ENCODE measurements around the gene RAI1.

Gene RAI1

DNA sequence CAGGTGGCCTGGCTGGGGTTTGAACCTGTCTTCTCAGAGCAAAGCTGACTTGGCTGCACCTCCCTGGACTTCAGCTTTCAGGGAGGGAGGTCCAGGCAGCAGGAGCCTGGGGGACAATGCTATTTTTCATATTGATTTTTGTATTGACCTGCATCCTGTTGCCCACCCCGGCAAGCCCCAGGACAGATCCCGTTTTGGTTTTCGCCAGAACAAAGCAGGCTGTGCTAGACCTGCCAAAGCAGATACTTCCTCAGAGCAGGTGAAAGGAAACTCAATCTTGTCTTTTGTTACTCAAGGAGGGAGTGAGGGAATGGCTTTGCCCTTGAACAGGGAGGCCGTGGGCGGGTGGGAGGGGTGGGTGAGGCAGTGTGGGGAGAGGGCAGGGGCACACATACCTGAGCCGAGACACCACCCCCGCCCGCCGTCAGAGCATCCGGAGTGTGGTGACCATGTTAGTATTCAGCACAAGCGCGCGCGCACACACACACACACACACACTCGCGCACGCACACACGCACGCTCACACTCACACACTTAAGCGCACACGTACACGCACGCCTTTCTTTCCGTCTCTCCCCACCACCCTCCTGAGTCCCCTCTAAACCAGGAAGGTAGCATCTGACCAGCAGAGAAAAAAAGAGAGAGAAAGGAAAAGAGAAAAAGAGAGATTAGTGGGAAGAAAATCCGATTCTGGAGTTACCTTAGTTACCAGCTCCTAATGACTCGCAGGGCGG lies 59.5 kb downstream of the RAI1 start:
- no peaks in the 10 kb centered on the region for H3K9me3 ChIP-seq (ENCODE audit: control insufficient read depth, low read length)
- H3K4me3 ChIP-seq (ENCODE audit: low read depth, low read length), result no peak overlapping the region
- H3K36me3 ChIP-seq (ENCODE audit: control insufficient read depth, insufficient read depth, low read length), result no peaks in the 10 kb centered on the region
- peaks cover 84% of the 10 kb centered on the region for H3K79me2 ChIP-seq
- H3K9ac ChIP-seq, result no peak overlapping the region
- TF ChIP-seq, protein P1, sequence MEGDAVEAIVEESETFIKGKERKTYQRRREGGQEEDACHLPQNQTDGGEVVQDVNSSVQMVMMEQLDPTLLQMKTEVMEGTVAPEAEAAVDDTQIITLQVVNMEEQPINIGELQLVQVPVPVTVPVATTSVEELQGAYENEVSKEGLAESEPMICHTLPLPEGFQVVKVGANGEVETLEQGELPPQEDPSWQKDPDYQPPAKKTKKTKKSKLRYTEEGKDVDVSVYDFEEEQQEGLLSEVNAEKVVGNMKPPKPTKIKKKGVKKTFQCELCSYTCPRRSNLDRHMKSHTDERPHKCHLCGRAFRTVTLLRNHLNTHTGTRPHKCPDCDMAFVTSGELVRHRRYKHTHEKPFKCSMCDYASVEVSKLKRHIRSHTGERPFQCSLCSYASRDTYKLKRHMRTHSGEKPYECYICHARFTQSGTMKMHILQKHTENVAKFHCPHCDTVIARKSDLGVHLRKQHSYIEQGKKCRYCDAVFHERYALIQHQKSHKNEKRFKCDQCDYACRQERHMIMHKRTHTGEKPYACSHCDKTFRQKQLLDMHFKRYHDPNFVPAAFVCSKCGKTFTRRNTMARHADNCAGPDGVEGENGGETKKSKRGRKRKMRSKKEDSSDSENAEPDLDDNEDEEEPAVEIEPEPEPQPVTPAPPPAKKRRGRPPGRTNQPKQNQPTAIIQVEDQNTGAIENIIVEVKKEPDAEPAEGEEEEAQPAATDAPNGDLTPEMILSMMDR (IDR thresholded peaks at IDR 0.05), result no peak
- H3K27me3 ChIP-seq (ENCODE audit: control insufficient read depth, insufficient read depth, low read length), result no peaks in the 10 kb centered on the region
- H3K4me1 ChIP-seq, result peaks cover 32% of the 10 kb centered on the region
- H2AFZ ChIP-seq, result no peak overlapping the region
- H3K4me2 ChIP-seq (ENCODE audit: low read length), result no peak overlapping the region
- no peak overlapping the region for H3K27ac ChIP-seq

DNA sequence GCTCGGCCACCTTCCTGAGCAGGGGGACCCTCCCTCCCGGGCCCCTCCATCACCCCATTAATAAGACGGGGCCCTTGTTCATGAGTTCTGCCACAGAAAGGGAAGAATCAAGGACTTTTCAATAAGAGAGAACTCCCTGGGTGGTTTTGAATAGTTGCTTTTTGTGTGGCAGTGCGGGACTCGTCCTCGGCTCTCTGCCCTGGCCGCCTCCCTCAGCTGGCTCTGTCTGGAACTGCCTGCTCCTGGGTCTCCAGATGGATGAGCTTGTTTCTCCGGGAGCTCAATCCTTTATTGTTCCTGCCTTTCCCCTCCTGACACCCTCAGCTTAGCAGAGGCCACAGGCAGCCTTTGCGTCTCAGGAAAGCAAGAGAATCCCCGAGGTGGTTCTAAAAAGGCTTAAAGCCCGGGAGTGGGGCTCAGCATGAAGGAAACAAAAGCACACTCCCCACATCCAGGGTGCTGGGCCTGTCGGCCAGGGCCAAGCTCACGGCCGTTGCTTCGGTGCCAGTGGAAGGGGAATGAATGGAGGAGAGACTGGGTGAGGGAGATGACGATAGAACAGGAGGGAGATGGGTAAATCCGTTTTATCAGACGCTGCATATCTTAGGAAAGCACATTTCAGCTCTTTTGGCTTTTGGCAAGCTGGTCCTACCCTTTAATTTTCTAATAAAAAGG lies 60.2 kb downstream of the RAI1 start:
- Histone ChIP-seq H3K27ac (no peak overlapping the region), H3K4me3 (ENCODE audit: low read depth, low read length) (no peak overlapping the region), H3K9ac (no peak overlapping the region), H2AFZ (no peak overlapping the region), H3K27me3 (ENCODE audit: control insufficient read depth, insufficient read depth, low read length) (no peaks in the 10 kb centered on the region), H3K79me2 (peaks cover 77% of the 10 kb centered on the region), H3K9me3 (ENCODE audit: control insufficient read depth, low read length) (no peaks in the 10 kb centered on the region), H3K4me2 (ENCODE audit: low read length) (no peak overlapping the region), H3K4me1 (peaks cover 32% of the 10 kb centered on the region), H3K36me3 (ENCODE audit: control insufficient read depth, insufficient read depth, low read length) (no peaks in the 10 kb centered on the region)
- TF ChIP-seq, protein P1 (IDR thresholded peaks at IDR 0.05), result no peak

DNA sequence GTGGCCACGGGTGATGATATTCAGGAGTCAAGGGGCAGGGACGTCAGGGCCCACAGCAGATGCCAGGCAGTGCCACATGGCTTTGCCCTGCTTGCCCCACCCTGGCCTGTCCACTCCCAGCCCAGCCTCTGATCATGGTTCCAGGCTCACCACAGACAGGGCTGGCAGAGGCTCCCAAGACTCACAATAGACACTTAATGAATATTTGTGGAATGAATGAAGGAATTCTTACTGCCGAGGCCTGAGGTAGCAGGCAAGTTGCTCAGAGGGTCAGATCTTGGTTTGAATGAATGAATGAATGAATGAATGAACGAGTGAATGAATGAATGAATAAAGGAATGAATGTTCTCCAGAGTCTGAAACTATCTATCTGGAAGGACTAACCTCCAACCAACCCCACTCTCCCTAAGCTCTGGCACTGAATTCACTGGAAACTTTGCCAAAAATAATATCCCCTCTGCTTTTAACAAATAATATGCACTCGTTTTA lies 60.9 kb downstream of the RAI1 start:
- Histone ChIP-seq H3K27ac (no peak overlapping the region), H3K27me3 (ENCODE audit: control insufficient read depth, insufficient read depth, low read length) (no peaks in the 10 kb centered on the region), H3K79me2 (peaks cover 74% of the 10 kb centered on the region), H3K4me2 (ENCODE audit: low read length) (no peak overlapping the region), H3K9ac (no peak overlapping the region), H2AFZ (no peak overlapping the region), H3K36me3 (ENCODE audit: control insufficient read depth, insufficient read depth, low read length) (no peaks in the 10 kb centered on the region), H3K4me3 (ENCODE audit: low read depth, low read length) (no peak overlapping the region), H3K9me3 (ENCODE audit: control insufficient read depth, low read length) (no peaks in the 10 kb centered on the region), H3K4me1 (peaks cover 32% of the 10 kb centered on the region)
- TF ChIP-seq, protein P1 (IDR thresholded peaks at IDR 0.05), result no peak

DNA sequence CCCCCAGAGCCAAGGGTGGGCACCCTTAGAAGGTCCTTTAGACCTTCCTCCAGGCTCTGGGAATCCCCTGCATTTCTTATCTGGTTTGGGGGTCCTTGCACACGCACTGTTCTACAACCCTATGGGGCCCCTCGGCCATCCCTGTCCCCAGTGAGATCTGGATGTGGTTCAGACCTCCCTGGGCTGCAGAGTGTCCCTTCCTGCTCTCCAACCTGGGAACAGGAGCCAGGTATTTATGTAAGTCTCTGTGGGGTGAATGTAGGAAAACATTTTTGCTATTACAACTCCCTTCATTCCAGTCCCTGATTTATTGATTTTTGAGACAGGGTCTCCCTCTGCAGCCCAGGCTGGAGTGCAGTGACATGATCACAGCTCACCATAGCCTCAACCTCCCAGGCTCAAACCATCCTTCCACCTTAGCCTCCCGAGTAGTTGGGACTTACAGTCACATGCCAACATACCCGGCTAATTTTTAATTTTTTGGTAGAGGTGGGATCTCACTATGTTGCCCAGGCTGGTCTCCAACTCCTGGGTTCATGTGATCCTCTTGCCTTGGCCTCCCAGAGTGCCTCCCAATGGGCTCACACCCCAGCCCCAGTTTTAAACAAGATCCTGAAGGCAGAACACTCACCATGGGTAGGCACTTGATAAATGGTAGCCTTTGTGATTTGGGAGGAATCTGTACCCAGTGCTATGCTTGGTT lies 61.6 kb downstream of the RAI1 start:
- Histone ChIP-seq H3K27ac (no peak overlapping the region), H3K9ac (no peak overlapping the region), H3K27me3 (ENCODE audit: control insufficient read depth, insufficient read depth, low read length) (no peaks in the 10 kb centered on the region), H3K79me2 (peaks cover 68% of the 10 kb centered on the region), H3K36me3 (ENCODE audit: control insufficient read depth, insufficient read depth, low read length) (no peaks in the 10 kb centered on the region), H2AFZ (no peak overlapping the region), H3K4me3 (ENCODE audit: low read depth, low read length) (no peak overlapping the region), H3K4me1 (peaks cover 30% of the 10 kb centered on the region), H3K9me3 (ENCODE audit: control insufficient read depth, low read length) (no peaks in the 10 kb centered on the region), H3K4me2 (ENCODE audit: low read length) (no peak overlapping the region)
- TF ChIP-seq, protein P1 (IDR thresholded peaks at IDR 0.05), result no peak
